GF-D8 (cell line): ENCODE data around the gene ZMYM3.

Experiments
- DNase-seq: peaks from one replicate; lab custom pipeline; 2025; lab: John Stamatoyannopoulos, UW

Gene ZMYM3

DNA sequence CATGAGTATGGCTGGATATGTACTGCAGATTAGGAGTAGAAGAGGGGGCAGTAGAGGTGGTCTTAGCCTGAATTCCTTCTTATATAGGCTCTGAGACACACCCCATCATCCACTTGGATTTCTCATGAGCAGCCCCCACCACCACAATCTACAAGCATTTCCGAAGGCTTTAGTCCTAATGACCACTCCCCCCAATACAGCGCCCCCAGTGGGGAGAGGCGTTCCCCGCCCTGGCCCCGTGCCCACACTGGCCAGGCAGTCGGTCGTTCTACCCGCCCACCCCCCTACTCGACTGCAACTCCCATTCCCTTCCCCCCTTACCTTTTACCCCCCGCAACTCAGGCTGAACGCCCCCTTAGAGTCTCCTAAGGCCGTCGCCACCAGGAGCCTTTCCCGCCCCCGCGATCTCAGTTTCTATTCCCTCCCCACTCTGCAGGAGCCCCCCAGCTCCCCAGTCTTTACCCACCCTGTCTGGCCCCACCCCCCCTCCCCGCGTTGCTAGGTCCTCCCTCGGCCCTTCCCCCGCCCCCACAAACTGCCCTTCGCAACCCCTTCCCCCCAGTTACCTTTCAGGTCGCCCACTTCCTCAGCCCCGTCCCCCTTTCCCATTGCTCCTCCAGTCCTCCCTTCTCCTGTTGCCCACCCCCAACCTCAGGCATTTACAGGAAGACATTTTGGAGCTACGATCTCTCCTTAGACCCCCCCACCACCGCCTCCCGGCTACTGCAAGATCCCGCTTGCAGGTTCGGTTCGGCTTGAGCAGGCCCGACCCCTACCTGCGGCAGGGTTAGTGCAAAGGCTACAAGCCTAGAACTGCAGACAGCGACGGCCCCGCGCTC lies 468 bp downstream of the ZMYM3 start:
- no peak for DNase-seq

DNA sequence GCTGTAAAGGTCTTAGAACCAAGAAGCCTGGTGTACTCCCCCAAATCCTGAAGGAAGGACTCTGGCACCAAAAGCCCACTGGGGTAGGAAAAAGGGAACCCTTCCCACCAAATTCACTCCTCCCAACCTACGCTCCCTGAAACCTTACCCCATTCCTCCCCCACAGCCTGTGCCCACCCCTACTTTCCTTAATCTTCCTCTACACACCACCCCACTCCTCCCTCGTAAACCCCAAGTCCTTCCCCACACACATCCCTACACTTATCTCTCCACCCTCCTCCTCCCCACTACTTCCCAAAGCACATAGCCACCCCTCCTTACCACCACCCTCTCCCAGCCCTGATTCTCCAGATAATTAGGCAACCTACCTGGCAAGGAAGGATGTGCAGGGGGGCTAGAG lies 1.7 kb downstream of the ZMYM3 start:
- DNase-seq, result no peak

DNA sequence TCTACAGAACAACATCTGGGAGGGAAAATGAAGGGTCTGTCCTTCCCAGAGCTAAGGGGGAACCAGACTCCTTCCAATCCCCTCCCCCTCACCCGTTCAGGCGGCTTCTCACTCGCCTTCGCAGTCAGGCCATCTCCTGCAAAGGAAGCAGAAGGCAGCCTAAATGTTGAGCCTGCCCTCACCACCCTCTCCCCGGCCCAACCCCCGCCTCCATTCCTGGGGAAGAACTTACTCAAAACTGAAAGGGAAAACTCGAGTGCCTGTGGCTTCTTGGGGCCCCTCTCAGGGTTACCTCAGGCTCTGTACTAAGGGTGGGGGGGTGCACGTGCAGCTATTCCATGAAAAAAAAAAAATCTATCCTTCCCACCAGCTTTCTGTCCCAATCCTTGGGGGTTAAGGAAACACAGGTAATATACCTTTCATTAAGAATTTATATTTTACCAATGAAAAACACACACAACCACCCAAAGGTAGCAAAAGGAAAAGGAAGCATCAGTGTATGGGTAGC lies 2.4 kb downstream of the ZMYM3 start:
- no peak for DNase-seq

DNA sequence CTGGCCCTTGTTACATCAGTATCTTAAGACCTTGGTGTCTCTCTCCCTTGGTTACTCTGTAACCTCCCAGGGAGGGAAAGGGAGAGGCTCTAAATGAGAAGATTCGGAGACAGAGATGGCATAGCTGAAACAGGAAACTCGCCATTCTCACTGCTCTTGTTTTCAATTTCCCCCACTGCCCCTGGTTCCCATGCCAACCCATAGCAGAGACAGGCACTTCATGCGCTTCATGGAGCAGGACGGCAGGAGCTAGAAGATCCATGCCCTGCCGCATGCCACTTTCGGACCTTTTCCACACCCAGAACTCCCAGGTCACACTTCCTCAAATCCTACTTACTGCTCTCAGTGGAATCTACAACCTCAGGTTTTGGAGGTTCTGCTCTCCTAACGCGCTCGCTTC lies 3.1 kb downstream of the ZMYM3 start:
- DNase-seq, result no peak

DNA sequence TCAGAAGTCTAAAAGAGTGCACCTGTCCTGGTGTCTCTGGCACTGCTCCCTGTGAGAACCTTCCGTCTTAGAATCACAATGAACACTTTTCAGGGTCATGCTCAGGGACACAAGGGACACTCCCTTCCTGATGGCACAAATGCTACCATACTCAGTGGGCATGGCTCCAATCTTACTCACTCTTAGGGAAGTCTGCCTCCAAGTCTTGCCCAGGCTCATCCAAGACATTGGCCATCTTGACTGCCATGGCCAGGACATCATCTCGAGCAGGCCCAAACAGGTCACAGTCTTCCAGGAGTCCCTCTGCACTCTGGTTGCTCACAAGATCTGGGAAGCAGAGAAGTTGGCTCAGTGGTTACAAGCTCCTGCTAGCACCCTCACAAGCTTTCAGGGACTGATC lies 8.8 kb downstream of the ZMYM3 start:
- DNase-seq, result no peak

DNA sequence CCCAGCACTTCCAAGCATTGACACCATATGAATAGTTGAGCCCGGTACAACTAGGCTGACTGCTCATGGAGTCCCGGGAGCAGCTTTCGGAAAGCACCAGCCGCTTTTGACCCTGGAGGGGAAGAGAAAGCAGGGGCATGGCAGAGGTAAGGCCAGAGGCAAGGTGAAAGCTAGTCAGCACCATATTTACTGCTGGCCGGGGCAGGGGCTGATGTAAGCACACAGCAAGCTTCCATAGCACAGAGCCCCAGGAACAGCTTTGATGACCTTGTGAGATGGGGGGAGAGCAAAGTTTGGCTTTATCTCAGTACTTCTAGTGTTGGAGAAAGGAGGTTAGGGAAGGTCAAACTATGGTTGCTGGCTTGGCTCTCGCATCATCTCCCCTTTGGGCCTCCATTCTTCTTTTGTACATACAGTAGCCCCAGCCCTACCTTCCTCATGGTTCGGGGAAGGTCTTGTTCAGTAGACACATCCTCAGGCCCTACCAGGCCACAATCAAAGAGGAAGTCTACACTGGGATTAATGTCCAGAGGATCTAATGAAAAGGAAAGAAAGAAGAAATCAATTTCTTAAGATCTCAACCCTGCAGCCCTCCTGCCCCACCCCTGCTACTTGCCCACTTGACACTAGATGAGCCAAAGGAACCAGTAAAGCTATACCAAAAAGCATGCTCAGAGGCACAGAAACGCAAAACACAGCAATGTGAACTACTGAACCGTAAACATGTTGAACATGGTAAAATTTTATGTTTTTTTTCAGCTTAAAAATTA lies 9.4 kb downstream of the ZMYM3 start:
- no peak for DNase-seq

DNA sequence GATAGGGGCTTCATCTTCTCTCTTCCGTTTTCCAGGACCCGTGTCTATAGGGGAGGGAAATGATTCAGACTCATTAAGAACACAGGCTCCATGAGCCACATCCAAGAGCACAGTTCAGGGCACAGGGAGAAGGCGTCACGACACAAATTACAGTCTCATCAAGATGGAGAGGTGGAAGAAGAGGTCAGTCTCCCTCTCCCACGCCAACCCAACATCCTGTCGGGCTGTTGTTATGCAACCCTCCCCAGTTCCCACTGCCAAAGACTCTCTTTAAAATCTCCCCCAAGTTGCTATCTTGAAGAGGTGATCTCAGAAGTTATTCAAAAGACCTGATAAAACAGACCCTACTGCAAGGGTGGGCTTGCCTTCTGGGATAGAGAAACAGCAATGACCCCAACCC lies 12.6 kb downstream of the ZMYM3 start:
- no peak for DNase-seq

DNA sequence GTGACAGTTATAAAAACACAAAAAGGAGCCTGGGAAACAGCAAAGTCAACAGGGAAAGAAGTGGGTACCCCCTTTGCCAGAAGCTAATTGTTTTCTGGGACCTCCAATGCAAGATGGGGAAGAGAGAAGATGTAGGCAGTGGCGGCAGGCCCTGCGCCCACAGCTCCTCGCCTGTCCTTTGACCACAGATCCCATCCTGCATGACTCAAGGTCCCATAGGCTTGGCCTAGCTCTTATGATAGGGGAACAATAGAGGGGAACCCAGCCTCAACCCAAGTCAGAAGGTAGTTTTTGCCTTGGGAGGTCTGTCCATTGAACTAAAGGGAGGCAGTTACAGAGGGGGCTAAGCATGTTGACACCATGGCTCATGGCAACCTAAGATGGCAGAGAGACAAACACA lies 14.2 kb downstream of the ZMYM3 start:
- DNase-seq, result no peak

DNA sequence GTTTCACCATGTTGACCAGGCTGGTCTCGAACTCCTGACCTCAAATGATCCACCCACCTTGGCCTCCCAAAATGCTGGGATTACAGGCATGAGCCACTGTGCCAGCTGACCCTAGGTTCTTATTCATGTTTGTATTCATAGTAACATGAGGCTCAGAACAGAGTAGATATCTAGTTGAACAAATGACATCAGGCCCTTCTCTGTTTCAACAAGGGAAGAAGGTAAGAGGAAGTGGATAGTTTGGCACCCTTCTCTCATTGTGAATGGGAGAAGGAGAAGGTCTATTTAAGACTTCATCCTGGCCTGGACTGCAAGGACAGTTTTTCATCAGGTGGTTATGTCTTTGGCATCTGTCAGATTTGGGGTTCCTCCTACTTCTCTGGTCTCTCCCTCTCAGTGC lies 17.1 kb downstream of the ZMYM3 start:
- DNase-seq, result no peak

DNA sequence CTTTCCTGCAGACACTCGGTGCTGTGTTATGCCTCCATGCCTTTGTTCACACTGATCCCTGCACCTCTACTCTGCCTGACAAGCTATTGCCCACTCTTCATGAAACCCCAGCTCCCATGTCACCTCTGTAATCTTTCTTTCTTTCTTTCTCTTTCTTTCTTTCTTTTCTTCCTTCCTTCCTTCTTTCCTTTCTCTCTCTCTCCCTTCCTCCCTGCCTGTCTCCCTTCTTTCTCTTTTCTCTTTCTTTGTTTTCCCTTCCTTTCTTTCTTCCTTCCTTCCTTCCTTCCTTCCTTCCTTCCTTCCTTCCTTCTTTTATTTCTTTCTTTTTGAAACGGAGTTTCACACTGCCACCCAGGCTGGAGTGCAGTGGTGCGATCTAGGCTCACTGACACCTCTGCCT lies 18.5 kb downstream of the ZMYM3 start:
- no peak for DNase-seq

DNA sequence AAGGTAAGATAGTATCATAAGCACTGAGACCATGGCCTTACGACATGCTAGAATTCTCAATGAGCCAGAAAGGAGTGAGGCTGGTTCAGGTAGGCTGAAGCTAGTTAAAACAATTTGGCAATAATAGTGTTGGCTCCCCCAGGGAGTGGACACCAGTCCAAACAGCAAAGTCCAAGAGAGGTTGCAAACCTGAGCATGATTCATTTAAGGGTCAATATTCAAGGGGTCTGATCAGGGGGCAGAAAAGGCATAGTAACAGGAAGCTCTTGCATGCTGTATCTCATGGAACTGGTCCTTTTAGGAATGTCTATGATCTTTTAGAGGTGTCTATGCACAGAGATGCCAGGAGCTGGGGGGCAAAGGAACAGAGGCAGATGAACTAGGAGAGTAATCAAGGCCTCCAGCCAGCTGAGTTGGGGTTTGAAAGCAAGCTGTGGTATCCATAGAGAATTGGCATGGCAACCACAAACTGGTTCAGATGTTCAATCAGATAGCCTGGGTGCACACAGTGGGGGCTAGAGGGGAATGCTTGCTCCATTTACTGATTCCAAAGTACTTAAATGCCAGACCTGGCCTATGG lies 25.8 kb downstream of the ZMYM3 start:
- DNase-seq, result no peak

DNA sequence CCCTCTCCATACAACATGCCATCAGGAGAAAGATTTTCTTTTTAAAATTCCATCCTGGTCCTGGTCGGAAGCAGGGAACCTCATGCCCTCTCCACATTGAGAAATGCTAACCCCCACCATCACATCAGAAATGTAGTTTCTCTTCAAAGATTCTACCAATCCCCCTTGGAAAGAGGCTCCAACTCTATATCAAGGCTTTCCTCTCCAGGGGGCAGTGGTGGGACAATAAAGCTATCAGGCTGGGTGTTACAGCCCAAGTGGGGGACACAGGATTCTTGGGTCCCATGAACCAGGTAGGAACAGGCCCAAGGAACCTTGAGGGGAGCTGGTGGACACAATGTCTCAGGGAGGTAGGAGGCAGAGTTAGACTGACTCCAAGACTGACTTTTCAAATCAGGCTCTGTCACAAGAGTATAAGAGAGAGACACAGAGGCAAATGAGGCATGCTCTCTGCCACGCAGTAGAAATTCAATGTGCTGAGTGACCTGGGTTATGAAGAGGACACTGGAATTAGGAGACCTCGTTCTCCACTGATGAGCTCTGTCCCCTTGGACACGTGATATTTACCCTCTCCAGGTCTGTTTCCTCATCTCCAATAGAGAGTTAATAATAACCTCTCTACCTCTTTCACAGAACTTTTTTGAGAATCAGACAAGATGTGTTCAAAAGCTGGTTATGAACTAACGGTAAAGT lies 26.4 kb downstream of the ZMYM3 start:
- no peak for DNase-seq

DNA sequence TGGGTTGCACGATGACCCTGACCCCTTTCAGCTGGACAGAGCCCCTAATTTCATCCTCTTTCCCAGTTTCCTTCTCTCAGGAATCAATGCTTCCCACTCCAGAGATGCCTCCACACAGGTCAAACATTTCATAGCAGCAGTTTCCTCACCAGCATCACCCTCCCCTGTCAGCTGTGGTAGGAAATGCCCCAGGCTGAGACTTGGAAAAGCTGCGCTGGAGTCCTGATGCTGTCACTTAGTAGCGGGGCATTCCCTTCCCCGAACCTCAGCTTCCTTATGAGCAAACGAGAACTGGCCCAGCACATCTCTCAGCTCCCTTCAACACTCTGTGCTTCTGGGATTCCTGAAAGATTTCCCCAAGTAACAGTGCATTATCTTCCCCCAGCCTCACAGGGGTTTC lies 28.3 kb downstream of the ZMYM3 start:
- DNase-seq, result no peak

DNA sequence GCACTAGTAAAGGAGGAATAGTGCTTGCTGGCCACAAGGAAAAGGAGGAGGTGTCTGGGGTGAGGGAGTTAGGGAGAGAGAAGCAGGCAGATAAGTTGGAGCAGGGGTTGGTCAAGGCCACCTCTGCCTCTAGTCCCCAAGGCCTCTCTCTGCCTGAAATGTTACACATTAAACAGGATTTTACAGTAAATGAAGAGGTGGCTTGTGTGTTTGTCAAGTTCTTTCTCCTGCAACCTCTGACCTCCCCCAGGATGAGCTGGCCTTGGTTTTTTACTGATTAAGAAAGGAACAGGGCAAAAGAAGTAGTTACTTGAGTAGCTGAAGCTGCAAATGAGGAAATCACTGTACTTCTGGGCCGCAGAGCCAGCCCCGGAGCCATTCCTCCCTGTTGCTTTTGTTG lies 28.9 kb downstream of the ZMYM3 start:
- no peak for DNase-seq

DNA sequence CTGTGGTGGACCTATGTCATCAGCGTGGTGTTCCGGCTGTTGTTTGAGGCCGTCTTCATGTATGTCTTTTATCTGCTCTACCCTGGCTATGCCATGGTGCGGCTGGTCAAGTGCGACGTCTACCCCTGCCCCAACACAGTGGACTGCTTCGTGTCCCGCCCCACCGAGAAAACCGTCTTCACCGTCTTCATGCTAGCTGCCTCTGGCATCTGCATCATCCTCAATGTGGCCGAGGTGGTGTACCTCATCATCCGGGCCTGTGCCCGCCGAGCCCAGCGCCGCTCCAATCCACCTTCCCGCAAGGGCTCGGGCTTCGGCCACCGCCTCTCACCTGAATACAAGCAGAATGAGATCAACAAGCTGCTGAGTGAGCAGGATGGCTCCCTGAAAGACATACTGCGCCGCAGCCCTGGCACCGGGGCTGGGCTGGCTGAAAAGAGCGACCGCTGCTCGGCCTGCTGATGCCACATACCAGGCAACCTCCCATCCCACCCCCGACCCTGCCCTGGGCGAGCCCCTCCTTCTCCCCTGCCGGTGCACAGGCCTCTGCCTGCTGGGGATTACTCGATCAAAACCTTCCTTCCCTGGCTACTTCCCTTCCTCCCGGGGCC lies 29.7 kb downstream of the ZMYM3 start:
- DNase-seq, result no peak

DNA sequence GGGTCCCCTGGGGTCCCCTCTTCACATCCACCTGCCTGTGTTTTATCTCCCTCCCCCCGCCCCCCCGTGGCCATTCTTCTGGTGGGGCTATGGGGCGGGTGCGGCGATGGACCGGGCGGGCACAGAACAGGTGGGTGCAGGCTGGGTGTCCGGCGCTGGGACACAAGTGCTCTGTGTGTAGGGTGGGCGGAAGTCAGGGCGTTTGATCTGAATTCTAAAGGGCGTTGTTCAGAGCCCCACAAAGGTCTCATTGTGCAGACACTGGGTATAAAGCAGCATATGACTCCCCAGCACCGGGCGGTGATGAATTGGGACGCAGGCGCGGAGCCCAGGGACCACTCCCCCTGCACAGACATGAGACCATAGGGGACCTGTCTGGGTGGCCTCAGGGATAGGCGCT lies 31.0 kb downstream of the ZMYM3 start, which contains the start of gene GJB1:
Gene GJB1 (plus strand): TSS at position 296 of the 400 bp plus-strand sequence. CDS start 484 bp downstream, outside the sequence.
- no peak for DNase-seq

DNA sequence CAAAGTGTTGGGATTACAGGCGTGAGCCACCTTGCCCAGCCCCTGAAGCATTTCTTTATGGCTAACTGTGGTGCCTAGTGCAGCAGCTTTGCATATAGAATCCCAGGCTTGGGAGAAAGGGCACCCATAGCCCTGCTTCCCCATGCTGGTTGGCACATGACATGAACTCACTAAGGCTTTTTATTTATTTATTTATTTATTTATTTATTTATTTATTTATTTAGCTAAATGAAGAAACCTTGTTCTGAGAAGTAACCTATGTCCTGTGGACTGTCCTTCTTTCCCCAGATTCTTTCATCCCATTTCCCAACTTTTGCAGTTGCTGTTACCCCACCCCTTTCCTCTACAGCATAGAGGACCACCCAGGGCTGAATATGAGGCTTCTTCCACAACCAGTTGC lies 32.8 kb downstream of the ZMYM3 start:
- no peak for DNase-seq

DNA sequence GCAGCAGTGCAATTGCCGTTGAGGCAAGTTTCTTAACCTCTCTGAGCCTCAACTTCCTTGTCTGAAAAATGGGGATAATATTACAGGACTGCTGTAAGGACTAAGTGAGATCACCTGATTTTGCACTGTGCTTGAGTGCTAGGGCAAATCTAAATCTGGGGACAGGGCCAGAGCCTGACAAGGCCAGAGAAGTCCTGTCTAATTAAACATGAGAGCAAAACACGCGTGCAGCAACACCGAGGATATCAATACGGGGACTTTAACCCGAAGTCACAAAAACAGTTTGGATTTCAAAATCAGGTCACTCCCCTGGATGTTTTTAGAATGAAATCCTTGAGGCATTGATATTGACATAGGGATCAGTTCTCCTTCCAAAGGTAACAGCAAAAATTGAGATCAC lies 36.6 kb downstream of the ZMYM3 start:
- DNase-seq, result no peak

DNA sequence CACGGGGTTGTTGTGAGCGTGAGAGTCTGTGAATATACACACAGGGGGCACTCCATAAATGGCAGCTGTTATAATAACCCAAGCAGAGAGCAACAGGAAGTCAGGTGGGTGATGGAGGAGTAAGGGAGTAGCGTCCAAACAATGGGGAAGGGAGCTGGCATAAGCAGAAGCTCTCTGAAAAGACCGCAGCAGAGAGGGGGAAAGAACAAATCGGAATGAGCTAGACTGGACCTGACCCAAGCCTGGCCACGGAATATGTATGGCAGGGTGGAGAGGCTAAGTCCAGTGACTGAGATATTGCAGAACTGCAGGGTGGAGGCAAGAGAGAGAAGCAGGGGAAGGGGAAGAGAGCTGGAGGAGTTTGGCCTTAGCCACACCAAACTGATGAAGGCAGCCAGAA lies 37.5 kb downstream of the ZMYM3 start:
- no peak for DNase-seq

DNA sequence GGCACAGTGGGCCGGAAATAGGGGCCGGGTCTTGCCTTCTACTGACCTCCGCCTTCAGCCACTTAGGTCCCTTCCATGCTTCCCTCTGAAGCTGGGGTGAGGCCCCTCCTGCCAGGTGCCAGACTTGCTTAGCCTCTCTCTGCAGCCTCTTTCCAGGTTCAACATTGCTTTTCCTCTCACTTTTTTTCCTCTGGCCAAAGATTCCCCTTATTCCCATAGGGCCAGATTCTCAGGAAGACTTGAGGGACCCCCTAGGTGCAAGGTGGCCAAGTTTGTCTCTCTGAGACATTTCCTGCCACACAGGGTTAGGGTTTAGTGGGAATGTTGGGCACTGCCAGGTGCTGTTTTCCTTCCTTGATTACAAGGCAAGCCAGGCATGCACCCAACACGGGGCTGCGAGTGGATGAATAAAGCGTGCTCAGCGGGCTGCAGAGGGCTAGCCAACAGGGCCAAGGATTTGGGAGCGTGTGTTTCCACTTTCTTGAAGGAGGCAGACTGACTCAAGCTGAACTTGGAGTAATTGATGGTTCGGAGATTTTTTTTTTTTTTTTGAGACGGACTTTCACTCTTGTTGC lies 38.5 kb downstream of the ZMYM3 start:
- DNase-seq, result no peak

DNA sequence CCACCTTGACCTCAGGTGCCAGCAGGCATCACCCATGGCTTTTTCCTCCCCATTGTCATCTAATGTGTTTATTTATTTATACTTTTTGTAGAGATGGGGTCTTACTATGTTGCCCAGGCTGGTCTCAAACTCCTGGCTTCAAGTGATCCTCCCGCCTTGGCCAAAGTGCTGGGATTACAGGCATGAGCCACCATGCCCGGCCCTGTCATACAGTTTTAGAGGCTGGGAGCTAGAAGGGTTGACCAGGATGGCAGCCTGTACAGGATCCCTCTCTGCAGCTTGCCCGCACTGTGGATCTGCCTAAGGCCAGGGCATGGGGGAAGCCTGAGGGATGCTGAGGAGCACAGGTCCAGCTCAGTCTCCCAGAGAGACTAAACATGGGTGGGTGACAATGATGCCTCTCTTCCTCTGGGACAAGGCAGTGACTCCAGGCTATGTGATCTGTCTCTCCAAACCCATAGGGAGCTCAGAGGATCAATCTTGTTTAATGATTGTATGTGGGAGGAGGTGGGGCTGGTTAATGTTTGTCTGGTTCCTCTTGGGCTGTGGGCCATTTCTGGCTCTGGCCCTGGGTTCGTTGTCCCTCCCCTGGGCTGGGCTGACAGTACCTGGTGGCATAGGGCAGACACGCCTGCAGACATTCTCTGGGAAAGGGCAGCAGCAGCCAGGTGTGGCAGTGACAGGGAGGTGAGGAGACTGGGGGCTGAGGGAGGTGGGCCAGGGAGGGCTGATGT lies 39.2 kb downstream of the ZMYM3 start:
- DNase-seq, result no peak
